Body of pancreas (tissue), 4 donors: ENCODE measurements around the gene SENP8. TPM values are rescaled to one million over a fixed set of nuclear protein-coding genes. Genes with fewer than 3 reads are reported as not detected.

Source experiments
- ATAC-seq: fragments of 150-250 bp; one replicate; pipeline ENCODE4 v1.9.1; 2016
- DNase-seq, 4 donors: peaks; one replicate each; pipeline ENCODE4 v3.0.0-alpha.2; 2019
- H3K27ac ChIP-seq, 4 donors: fragments of 200-600 bp; sonication (generic); 1 replicate in 3 of 4; 2 replicates in 1 of 4; pipeline versions ENCODE4 v1.5.1 to v1.6.1; 2016 to 2019; ENCODE audit warnings: mild to moderate bottlenecking in 1 of 4, mixed read lengths in 1 of 4, moderate library complexity in 1 of 4
- H3K27me3 ChIP-seq, 2 donors: fragments of 200-600 bp; sonication (generic); one replicate each; pipeline ENCODE4 v1.6.0; 2016; ENCODE audit warnings: mild to moderate bottlenecking in 1 of 2
- H3K36me3 ChIP-seq, 2 donors: fragments of 200-600 bp; sonication (generic); replicated peaks in 1 of 2; 2 replicates each; pipeline ENCODE4 v1.5.1; 2016; ENCODE audit warnings: low read depth in 2 of 2; ENCODE audit not compliant: insufficient read depth in 1 of 2
- H3K4me1 ChIP-seq: fragments of 200-600 bp; sonication (generic); one replicate; pipeline ENCODE4 v1.6.0; 2016
- H3K4me3 ChIP-seq, 2 donors: fragments of 200-600 bp; sonication (generic); 1 replicate in 1 of 2; 2 replicates in 1 of 2; pipeline ENCODE4 v1.5.1; 2016 to 2019
- H3K9me3 ChIP-seq, 3 donors: fragments of 200-600 bp; sonication (generic); 1 replicate in 2 of 3; 2 replicates in 1 of 3; pipeline ENCODE4 v1.5.1; 2016
- POLR2A ChIP-seq, 3 donors: fragments of 450-650 bp; IDR thresholded peaks; one replicate each; pipeline ENCODE4 v1.6.1; 2016; ENCODE audit warnings: antibody characterized with exemption in 3 of 3, mild to moderate bottlenecking in 2 of 3
- WGBS, 2 donors: methylation state at CpG; one replicate each; pipeline ENCODE4 v1.1.5; 2017; 5-methylcytosine and 5-hydroxymethylcytosine counted together
- intact Hi-C: fragments of 100-400 bp; cut with DNase I; formaldehyde crosslinking; loops from one replicate; pipeline ENCODE4 v1.15.1; 2023
- total RNA-seq, 2 donors: library from RNA; depleted of rRNA; stranded (reverse); fragments of >200 nt; gene quantifications; one replicate each; pipeline ENCODE4 v1.1.0, GENCODE V29; 2016
- TF ChIP-seq, protein P1 (sequence below), 7 experiments: fragments of 450-650 bp in 4 of 7; fragments of 200-600 bp in 3 of 7; sonication (generic) in 3 of 7; IDR thresholded peaks; one replicate each; pipeline ENCODE4 v1.5.1; 2016 to 2019; ENCODE audit warnings: antibody characterized with exemption in 7 of 7

The SENP8 gene
- total RNA-seq, 2 donors from 2014 or later: 2.1 to 5.3 TPM

DNA sequence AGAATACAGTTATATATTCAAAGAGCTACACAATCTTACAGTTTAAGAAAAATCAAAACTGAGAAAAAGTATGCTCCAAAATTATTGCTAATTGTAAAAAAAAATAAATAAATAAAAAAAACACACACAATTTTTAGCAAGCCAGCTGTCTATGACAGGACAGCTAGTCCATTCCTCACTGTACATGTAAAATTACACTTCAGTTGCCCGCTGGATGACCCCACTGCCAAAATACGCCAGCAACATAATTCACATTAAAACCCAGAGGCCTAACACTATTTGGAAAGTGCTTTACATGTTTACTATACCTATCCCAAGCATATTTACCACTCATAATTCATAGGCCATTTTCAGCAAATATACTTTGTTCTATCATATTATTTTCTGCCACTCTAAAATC, 6.1 kb upstream of the SENP8 start:
- H3K4me1 ChIP-seq: peaks cover 35% of the 10 kb centered on the region
- intact Hi-C loops: no loop called here
- no peaks in the 10 kb centered on the region for H3K36me3 ChIP-seq
- WGBS, 2 donors: 90 to 95% methylated on average over 2 of the region's 2 CpGs
- no peak for DNase-seq
- no peak overlapping the region for H3K4me3 ChIP-seq
- no peak overlapping the region for H3K27ac ChIP-seq
- TF ChIP-seq, protein P1, sequence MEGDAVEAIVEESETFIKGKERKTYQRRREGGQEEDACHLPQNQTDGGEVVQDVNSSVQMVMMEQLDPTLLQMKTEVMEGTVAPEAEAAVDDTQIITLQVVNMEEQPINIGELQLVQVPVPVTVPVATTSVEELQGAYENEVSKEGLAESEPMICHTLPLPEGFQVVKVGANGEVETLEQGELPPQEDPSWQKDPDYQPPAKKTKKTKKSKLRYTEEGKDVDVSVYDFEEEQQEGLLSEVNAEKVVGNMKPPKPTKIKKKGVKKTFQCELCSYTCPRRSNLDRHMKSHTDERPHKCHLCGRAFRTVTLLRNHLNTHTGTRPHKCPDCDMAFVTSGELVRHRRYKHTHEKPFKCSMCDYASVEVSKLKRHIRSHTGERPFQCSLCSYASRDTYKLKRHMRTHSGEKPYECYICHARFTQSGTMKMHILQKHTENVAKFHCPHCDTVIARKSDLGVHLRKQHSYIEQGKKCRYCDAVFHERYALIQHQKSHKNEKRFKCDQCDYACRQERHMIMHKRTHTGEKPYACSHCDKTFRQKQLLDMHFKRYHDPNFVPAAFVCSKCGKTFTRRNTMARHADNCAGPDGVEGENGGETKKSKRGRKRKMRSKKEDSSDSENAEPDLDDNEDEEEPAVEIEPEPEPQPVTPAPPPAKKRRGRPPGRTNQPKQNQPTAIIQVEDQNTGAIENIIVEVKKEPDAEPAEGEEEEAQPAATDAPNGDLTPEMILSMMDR (IDR thresholded peaks at IDR 0.05): no peak
- TF ChIP-seq POLR2A (IDR thresholded peaks at IDR 0.05): no peak
- no peaks in the 10 kb centered on the region for H3K27me3 ChIP-seq
- H3K9me3 ChIP-seq: no peaks in the 10 kb centered on the region
- no peak for ATAC-seq

DNA sequence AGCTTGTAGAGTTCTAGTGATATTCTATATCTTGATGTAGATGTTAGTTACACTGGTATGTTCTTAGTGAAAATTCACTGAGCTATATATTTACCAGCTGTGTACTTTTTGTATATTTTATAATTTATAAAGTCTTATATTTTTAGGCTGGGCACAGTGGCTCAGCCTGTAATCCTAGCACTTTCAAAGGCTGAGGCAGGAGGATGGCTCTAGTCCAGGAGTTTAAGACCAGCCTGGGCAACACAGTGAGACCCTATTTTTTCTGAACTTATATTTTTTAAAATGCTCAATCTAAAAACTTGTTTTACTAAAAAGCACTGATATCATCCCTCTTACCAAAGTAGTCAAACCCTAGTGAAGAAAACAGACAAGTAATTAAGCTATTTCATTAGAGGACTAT, 5.4 kb upstream of the SENP8 start:
- Histone ChIP-seq H3K4me1 (peaks cover 35% of the 10 kb centered on the region), H3K27ac (no peak overlapping the region), H3K4me3 (no peak overlapping the region), H3K36me3 (no peaks in the 10 kb centered on the region), H3K27me3 (no peaks in the 10 kb centered on the region), H3K9me3 (no peaks in the 10 kb centered on the region)
- TF ChIP-seq POLR2A (IDR thresholded peaks at IDR 0.05): no peak
- TF ChIP-seq, protein P1 (IDR thresholded peaks at IDR 0.05): no peak
- DNase-seq: no peak
- ATAC-seq: no peak
- intact Hi-C loops: no loop called here

DNA sequence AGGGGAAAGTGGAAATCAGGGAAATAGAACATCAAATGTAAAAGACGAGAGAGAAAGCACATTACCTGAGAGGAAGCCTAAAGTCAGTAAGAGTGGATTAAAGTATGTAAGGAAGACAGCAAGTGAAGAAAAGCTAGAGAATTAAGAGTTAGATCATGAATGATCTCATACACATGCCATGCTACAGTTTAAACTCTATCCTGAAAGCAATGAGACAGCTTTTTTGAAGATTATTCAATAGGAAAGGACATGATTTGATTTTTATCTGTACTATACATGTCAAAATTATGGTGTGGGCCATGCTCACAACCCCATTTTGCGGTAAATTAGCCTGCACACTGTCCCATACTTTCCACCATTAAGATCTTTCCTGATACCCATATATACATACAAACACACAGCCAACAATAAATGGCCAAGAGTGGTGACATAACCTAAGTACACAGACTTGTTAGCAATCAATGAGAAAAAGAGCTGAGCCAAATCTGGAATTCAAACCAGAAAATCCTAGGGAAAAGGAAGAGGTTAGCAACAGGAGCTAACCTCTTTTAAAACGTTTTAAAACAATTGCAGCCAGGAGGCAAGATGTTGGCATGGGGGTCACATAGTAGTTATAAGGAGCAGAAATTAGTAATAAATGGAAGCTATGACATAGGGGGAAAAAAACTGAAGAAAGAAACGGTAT, 4.7 kb upstream of the SENP8 start:
- Histone ChIP-seq H3K27ac (no peak overlapping the region), H3K36me3 (no peaks in the 10 kb centered on the region), H3K27me3 (no peaks in the 10 kb centered on the region), H3K4me1 (peaks cover 35% of the 10 kb centered on the region), H3K9me3 (no peaks in the 10 kb centered on the region), H3K4me3 (no peak overlapping the region)
- DNase-seq: no peak
- ATAC-seq: no peak
- TF ChIP-seq, protein P1 (IDR thresholded peaks at IDR 0.05): no peak
- TF ChIP-seq POLR2A (IDR thresholded peaks at IDR 0.05): no peak
- 74 to 76% methylated on average over 4 of the region's 4 CpGs for WGBS, 2 donors
- intact Hi-C loops: no loop called here

DNA sequence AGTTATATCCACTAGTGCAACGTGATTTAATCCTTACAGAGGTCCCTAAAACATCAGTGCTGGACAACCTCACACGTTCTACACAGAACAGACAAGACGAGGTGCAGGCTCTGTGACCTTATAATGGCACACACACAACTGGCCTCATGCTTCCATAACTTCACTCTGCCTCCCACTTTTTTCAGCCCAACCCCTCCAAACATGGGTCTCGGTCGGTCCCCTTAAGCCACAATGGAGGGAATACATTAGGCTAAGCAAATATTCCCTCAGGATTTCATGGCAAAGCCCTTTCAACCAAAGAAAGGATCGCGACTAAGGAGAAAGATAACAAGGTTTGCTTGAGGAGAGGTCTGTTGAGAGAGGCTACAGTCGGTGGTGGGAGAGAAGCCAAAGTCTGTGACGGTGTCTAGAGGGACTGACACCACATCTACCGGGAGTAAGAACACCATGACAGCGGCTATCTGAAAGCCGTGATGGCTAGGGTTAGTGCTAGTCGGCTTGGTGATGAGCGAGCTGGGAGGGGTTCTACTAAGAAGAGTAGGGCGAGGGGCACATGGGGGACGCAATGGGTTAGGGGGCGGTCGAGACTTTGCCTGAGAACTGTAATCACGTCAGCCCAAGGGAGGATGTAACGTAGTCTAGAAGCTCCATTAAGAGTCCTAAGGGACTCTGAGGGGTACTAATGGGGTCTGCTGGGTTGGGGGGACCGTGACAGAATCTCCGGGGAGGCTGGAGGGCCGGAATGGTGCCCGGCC, 1.3 kb upstream of the SENP8 start:
- Histone ChIP-seq H3K36me3 (no peaks in the 10 kb centered on the region), H3K27ac (peak overlapping the region in 3 of 4 donors; percentile 87 to 95 (median 92)), H3K9me3 (no peaks in the 10 kb centered on the region), H3K4me3 (peak overlapping the region; percentile 86 to 92), H3K4me1 (peaks cover 33% of the 10 kb centered on the region), H3K27me3 (no peaks in the 10 kb centered on the region)
- intact Hi-C loops: no loop called here
- peak; percentile 22 to 38 (median 26) for DNase-seq
- no peak for TF ChIP-seq POLR2A (IDR thresholded peaks at IDR 0.05)
- TF ChIP-seq, protein P1 (IDR thresholded peaks at IDR 0.05): no peak
- no peak for ATAC-seq
- 1 to 6% methylated on average over 18 to 24 of the region's 24 CpGs for WGBS, 2 donors
